K562 (cell line): ENCODE results near the gene UBASH3A. TPM values are rescaled to one million over a fixed set of nuclear protein-coding genes. Genes with fewer than 3 reads are reported as not detected.

ENCODE experiments used
- ATAC-seq: fragments of 200-7000 bp; cut with Tn5 transposase; 3 replicates; pipeline ENCODE4 v1.9.1; 2020; ENCODE audit warnings: moderate library complexity
- BruUV-seq: library from RNA; stranded (reverse); fragments of 400-500 nt; replicated peaks from 2 replicates; lab custom pipeline; 2021; lab: Mats Ljungman, UMichigan
- CTCF ChIA-PET: fragments of 300-600 bp; formaldehyde crosslinking; extraction: SDS; loops from one replicate; lab custom pipeline; 2021; ENCODE audit warnings: low intra/inter-chr PET ratio; lab: Yijun Ruan, JAX
- POLR2A ChIA-PET: fragments of 300-600, 350-650 bp; sonication (Branson Sonifier 250); formaldehyde crosslinking; extraction: SDS; loops from one replicate; lab custom pipeline; 2021; ENCODE audit warnings: antibody characterized with exemption, inconsistent platforms; lab: Yijun Ruan, JAX
- DNase-seq, 4 experiments: peaks; one replicate each; pipeline versions ENCODE4 v3.0.0 to v3.0.0-alpha.2; 2011 to 2018; ENCODE audit warnings: low spot score in 3 of 4, mixed read lengths in 3 of 4; ENCODE audit errors: extremely low read depth in 1 of 4
- FAIRE-seq: peaks from 2 replicates; lab custom pipeline; 2011; peaks lifted over from hg19 to GRCh38; lab: Jason Lieb, UNC
- H2AFZ ChIP-seq: 2 replicates; pipeline ENCODE4 v1.6.0; 2011; ENCODE audit warnings: low read depth, low read length, control low read depth, inconsistent platforms
- H3K27ac ChIP-seq: fragments of 200-600 bp; 3 replicates; pipeline ENCODE4 v1.8.0; 2011; ENCODE audit warnings: low read depth, mild to moderate bottlenecking, control low read depth, inconsistent platforms, low read length, moderate library complexity, mixed read lengths; ENCODE audit errors: extremely low read depth
- H3K27me3 ChIP-seq, 2 experiments: fragments of 300-600 bp in 1 of 2; 2 replicates in 1 of 2; 3 replicates in 1 of 2; pipeline versions ENCODE4 v1.6.0 to v1.8.0; 2011; ENCODE audit warnings: inconsistent platforms in 2 of 2, low read length in 2 of 2, mild to moderate bottlenecking in 1 of 2, mixed read lengths in 1 of 2, moderate library complexity in 1 of 2; ENCODE audit not compliant: control insufficient read depth in 2 of 2, insufficient read depth in 2 of 2
- H3K36me3 ChIP-seq: fragments of 300-600 bp; 3 replicates; pipeline ENCODE4 v1.8.0; 2011; ENCODE audit warnings: mild to moderate bottlenecking, low read length, inconsistent platforms; ENCODE audit not compliant: control insufficient read depth, insufficient read depth
- H3K4me1 ChIP-seq, 2 experiments: fragments of 200-600 bp in 1 of 2; replicated peaks in 1 of 2; 2 replicates in 1 of 2; 3 replicates in 1 of 2; pipeline versions ENCODE4 v1.5.1 to v1.8.0; 2011; ENCODE audit warnings: inconsistent platforms in 2 of 2, low read length in 2 of 2, mild to moderate bottlenecking in 1 of 2, mixed read lengths in 1 of 2, moderate library complexity in 1 of 2; ENCODE audit not compliant: control insufficient read depth in 2 of 2, insufficient read depth in 2 of 2
- H3K4me2 ChIP-seq: 2 replicates; pipeline ENCODE4 v1.6.1; 2011; ENCODE audit warnings: low read length, control low read depth, inconsistent platforms, mixed read lengths; ENCODE audit not compliant: insufficient read depth
- H3K4me3 ChIP-seq: fragments of 200-600 bp; sonication (generic), shearing (Covaris generic); 2 replicates; pipeline ENCODE4 v1.5.1; 2016; ENCODE audit warnings: control low read depth, inconsistent platforms
- H3K79me2 ChIP-seq: fragments of 200-600 bp; 3 replicates; pipeline ENCODE4 v1.8.0; 2011; ENCODE audit warnings: low read length, inconsistent platforms; ENCODE audit not compliant: control insufficient read depth, insufficient read depth
- H3K9ac ChIP-seq, 2 experiments: 2 replicates each; pipeline versions ENCODE4 v1.6.0 to v1.6.1; 2011; ENCODE audit warnings: low read depth in 2 of 2, low read length in 2 of 2, control low read depth in 1 of 2, inconsistent platforms in 1 of 2, mild to moderate bottlenecking in 1 of 2, mixed read lengths in 1 of 2; ENCODE audit not compliant: insufficient read depth in 1 of 2
- H3K9me1 ChIP-seq: one replicate; pipeline ENCODE4 v1.6.0; 2011; ENCODE audit warnings: inconsistent platforms, mild to moderate bottlenecking, low read length, moderate library complexity; ENCODE audit not compliant: control insufficient read depth, insufficient read depth
- H3K9me3 ChIP-seq: replicated peaks from 2 replicates; pipeline ENCODE4 v1.5.1; 2011; ENCODE audit warnings: low read depth, low read length, inconsistent platforms; ENCODE audit not compliant: control insufficient read depth, insufficient read depth
- H4K20me1 ChIP-seq: replicated peaks from 2 replicates; pipeline ENCODE4 v1.6.1; 2011; ENCODE audit warnings: low read length, inconsistent platforms, mixed read lengths; ENCODE audit not compliant: control insufficient read depth, insufficient read depth
- FOXP1 ChIP-seq: sonication (generic); formaldehyde crosslinking; IDR thresholded peaks from 2 replicates; pipeline ENCODE4 v1.8.0; 2022; ENCODE audit warnings: mild to moderate bottlenecking, missing genetic modification reagents
- HDGF ChIP-seq: fragments of 450-650 bp; IDR thresholded peaks from 2 replicates; pipeline ENCODE4 v1.6.1; 2016
- MBD2 ChIP-seq: sonication (generic); IDR thresholded peaks from 2 replicates; pipeline ENCODE4 v1.6.1; 2016; ENCODE audit warnings: low read depth, borderline replicate concordance
- SP2 ChIP-seq: IDR thresholded peaks from 2 replicates; pipeline ENCODE4 v1.6.1; 2011; ENCODE audit warnings: mild to moderate bottlenecking, low read depth, low read length, moderate library complexity; ENCODE audit not compliant: poor library complexity, severe bottlenecking; ENCODE audit errors: extremely low read depth
- STAT5B ChIP-seq: fragments of 250-450 bp; sonication (Bioruptor Pico); IDR thresholded peaks from 2 replicates; pipeline ENCODE4 v1.8.0; 2021; ENCODE audit warnings: mild to moderate bottlenecking, inconsistent platforms
- ZNF311 ChIP-seq: fragments of 250-450 bp; sonication (Bioruptor Pico); IDR thresholded peaks from 2 replicates; pipeline ENCODE4 v1.4.0; 2020; ENCODE audit warnings: mild to moderate bottlenecking, moderate library complexity
- WGBS: fragments of 100-300 bp; shearing (Covaris generic); methylation state at CpG from one replicate; pipeline ENCODE4 v1.1.6; 2016; ENCODE audit warnings: low coverage, mixed read lengths; ENCODE audit not compliant: insufficient coverage; ENCODE audit errors: missing lambda C conversion rate; 5-methylcytosine and 5-hydroxymethylcytosine counted together
- in situ Hi-C: fragments of 300-500 bp; cut with MboI; formaldehyde crosslinking; loops from 4 replicates; pipeline ENCODE4 v1.15.0; 2018; ENCODE audit warnings: inconsistent platforms, mixed read lengths
- intact Hi-C: fragments of 100-400 bp; cut with micrococcal nuclease; formaldehyde crosslinking; loops from 2 replicates; pipeline ENCODE4 v1.14.2; 2022
- polyA plus RNA-seq, 8 experiments: library from polyadenylated mRNA; depleted of rRNA in 4 of 8; stranded (reverse) in 5 of 8; unstranded in 3 of 8; fragments of >200 nt; fragmentation: Nextera tagmentation in 2 of 8; fragmentation: Illumina TruSeq in 1 of 8; extraction: Ambion mirVana in 2 of 8; extraction: Trizol in 1 of 8; gene quantifications; 2 replicates each; pipeline versions ENCODE4 v1.2.1 to v1.2.3, GENCODE V29; 2011 to 2014; ENCODE audit warnings: inconsistent platforms in 1 of 8, missing spikeins in 1 of 8
- total RNA-seq, 7 experiments: library from RNA; depleted of rRNA in 6 of 7; stranded (reverse); fragments of >200 nt in 6 of 7; fragmentation: Illumina TruSeq in 2 of 7; extraction: Trizol in 2 of 7; gene quantifications; 2 replicates each; pipeline versions ENCODE4 v1.2.1 to v1.2.3, GENCODE V29; 2011 to 2021; ENCODE audit warnings: low replicate concordance in 1 of 7
- TF ChIP-seq, protein P1 (sequence below): fragments of 250-450 bp; sonication (Bioruptor Pico); IDR thresholded peaks from 2 replicates; pipeline ENCODE4 v1.5.0; 2021; ENCODE audit warnings: mild to moderate bottlenecking, moderate library complexity

Gene UBASH3A
- total and polyA plus RNA-seq, 9 of the 15 experiments (the other 6 are each of a cell fraction or from before 2014, with no cell fraction given): 0.23 to 1.8 (median 1.1) TPM

DNA sequence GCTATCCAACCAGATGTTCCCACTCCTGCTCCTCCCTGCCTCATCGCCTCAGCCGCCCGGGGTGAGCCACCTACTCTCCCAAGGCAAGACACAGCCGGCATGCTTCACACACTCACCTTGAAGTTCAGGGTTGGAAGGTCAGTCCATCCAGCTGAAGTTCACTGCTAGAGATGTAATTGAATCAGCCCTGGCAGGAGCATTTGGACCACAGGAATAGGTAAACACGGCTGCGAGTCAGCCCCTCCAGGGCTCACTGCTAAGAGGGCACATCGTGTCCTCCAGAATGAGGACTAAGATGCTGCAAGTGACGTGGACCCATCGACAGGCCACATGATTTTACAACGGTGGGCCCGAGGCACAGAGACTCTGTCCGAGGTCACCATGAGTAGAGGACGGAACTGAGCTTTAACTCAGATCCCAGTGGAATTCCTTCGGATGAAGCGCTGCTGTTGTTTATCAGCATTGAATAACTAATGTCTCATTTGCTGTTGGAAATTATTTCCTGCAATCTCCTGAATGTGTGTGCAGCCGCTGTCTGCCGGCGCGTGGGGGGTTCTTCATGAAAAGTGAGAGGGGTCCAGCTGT, 50.4 kb downstream of the UBASH3A start:
- H3K9me1 ChIP-seq: no peaks in the 10 kb centered on the region
- no peak overlapping the region for H2AFZ ChIP-seq
- H3K27ac ChIP-seq: no peak overlapping the region
- ChIA-PET POLR2A (interaction anchor here (0.6 to 0.8 kb wide), 2 partner anchors 9 to 296 kb away, joined by 3 read pairs; no protein-coding TSS in a partner anchor), CTCF (no interaction called here)
- no peaks in the 10 kb centered on the region for H4K20me1 ChIP-seq
- no peaks in the 10 kb centered on the region for H3K9me3 ChIP-seq
- H3K4me2 ChIP-seq: no peak overlapping the region; the same call in 1 of the 2 replicates
- FAIRE-seq: no peak
- H3K4me3 ChIP-seq: no peak overlapping the region
- H3K79me2 ChIP-seq: no peaks in the 10 kb centered on the region
- no TSS peak for BruUV-seq
- H3K36me3 ChIP-seq: no peaks in the 10 kb centered on the region
- no peak for TF ChIP-seq FOXP1 (CRISPR knock-in tag)
- TF ChIP-seq HDGF: no peak
- intact Hi-C loops: loop anchor here (5.0 to 10.0 kb wide), 2 partner anchors 119 to 307 kb away; no protein-coding TSS in a partner anchor
- no peak for ATAC-seq
- in situ Hi-C loops: no loop called here
- H3K4me1 ChIP-seq: peaks cover 0 to 8% of the 10 kb centered on the region in 2 experiments; a peak in 2 of 5 replicates
- 22% methylated on average over 19 of the region's 19 CpGs for WGBS
- no peak for DNase-seq
- H3K9ac ChIP-seq: no peak overlapping the region
- H3K27me3 ChIP-seq: peaks cover 6 to 43% of the 10 kb centered on the region in 2 experiments; a peak in 4 of 5 replicates

DNA sequence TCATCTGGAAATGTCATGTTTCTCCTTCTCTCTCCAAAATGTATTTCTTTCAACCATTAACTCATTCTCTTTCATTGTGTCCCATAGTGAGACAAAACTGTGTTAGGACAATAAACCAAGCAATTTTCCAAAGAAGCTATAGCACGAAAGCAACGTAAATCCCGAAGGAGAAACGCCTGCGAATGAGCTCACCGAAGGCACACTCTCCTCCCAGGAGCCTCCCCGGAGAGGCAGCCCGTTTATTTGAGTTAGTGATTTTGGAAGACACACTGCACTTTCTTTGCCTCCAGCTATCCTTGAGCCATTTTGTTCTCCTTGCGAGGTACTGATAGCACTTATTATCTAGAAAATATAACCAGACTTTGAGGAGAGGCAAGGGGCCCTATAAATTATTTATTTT, 51.1 kb downstream of the UBASH3A start:
- Histone ChIP-seq H3K4me2 (no peak overlapping the region), H3K9ac (no peak overlapping the region)
- intact Hi-C loops: loop anchor here (5.0 to 10.0 kb wide), 2 partner anchors 120 to 307 kb away; no protein-coding TSS in a partner anchor

More for the DNA sequence above, 51.1 kb downstream of the UBASH3A start:
- FAIRE-seq (no peak), DNase-seq (no peak), ATAC-seq (no peak)
- Histone ChIP-seq H2AFZ (no peak overlapping the region; the same call in 1 of the 2 replicates), H4K20me1 (no peaks in the 10 kb centered on the region), H3K79me2 (no peaks in the 10 kb centered on the region), H3K4me1 (peaks cover 0 to 8% of the 10 kb centered on the region in 2 experiments; a peak in 2 of 5 replicates), H3K4me3 (no peak overlapping the region), H3K27me3 (peaks cover 6 to 43% of the 10 kb centered on the region in 2 experiments; a peak in 4 of 5 replicates), H3K36me3 (no peaks in the 10 kb centered on the region), H3K27ac (no peak overlapping the region), H3K9me3 (no peaks in the 10 kb centered on the region), H3K9me1 (no peaks in the 10 kb centered on the region)
- BruUV-seq: no TSS peak
- 10% methylated on average over 9 of the region's 9 CpGs for WGBS
- CTCF ChIA-PET: no interaction called here
- in situ Hi-C loops: no loop called here
- POLR2A ChIA-PET: interaction anchor here (0.7 to 0.8 kb wide), 2 partner anchors 8 to 80 kb away, joined by 3 read pairs; no protein-coding TSS in a partner anchor
- TF ChIP-seq STAT5B (no peak), MBD2 (no peak), ZNF311 (CRISPR knock-in tag) (no peak), SP2 (no peak)
- TF ChIP-seq, protein P1, sequence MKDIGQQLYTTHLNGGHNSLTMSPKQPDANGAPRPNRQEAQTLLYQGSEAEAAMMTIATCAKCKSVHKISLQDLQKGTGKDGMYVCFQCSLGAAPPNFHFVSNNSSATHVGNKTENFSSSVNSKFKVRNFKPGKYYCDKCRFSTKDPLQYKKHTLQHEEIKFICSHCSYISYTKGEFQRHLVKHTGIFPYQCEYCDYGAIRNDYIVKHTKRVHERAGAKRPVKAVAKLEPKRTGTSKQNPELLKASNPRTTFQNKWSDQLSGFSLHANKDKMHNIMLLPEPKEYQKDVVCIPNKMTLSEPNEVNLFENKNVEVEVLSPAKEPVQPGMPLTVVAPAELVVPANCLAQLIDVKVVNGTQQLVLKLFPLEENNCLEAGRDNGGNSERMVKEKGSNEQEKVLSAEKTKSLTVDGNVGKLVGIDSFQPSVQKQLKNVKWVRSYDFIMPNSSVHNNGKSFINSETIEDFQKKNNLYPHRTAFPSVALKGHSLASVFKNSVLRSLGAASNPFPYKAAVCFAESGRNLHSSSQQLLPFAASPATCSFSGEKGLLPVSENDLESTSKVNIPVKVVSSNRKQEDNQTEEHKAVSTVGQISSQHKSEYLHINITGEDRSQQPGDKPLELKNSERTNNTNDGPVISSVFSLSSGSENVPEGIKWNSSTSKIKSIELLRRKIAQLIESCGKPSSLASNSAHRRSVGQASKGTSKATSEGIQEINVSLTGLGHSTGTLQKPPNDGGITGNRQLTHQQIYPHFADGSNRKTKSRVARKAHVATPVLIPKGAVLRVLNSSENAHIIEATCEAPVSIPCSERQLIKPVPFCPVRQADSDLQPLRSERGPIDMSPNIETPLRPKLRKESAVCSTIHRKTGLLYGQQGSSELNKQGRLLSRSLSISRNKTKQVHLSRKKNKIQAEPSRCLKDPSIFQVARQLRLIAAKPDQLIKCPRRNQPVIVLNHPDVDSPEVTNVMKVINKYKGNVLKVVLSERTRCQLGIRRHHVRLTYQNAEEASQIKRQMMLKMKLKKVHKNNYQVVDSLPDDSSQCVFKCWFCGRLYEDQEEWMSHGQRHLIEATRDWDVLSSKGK (CRISPR knock-in tag): no peak
